Breast epithelium (tissue), 3 donors: Measurements from ENCODE around the gene GHR.

Source experiments
- CTCF ChIP-seq, 3 donors: fragments of 450-650 bp; IDR thresholded peaks; one replicate each; pipeline ENCODE4 v1.5.1; 2016 to 2017; ENCODE audit warnings: antibody characterized with exemption in 3 of 3, mild to moderate bottlenecking in 3 of 3, moderate library complexity in 3 of 3
- POLR2A ChIP-seq: fragments of 450-650 bp; IDR thresholded peaks from one replicate; pipeline ENCODE4 v1.6.1; 2016; ENCODE audit warnings: antibody characterized with exemption, mild to moderate bottlenecking, moderate library complexity

- TF ChIP-seq POLR2A = no peak
- no peak for TF ChIP-seq CTCF (IDR thresholded peaks at IDR 0.05)
These were observed 10.9 kb downstream of the GHR start for GRCh38 chr5:42434047-42434724.
